Transverse colon (tissue), 3 donors: Measurements from ENCODE around the gene CD22.

ENCODE experiments used
- CTCF ChIP-seq, 5 experiments: fragments of 200-600 bp in 3 of 5; fragments of 450-650 bp in 2 of 5; sonication (generic) in 3 of 5; IDR thresholded peaks; 1 replicate in 2 of 5; 2 replicates in 3 of 5; pipeline ENCODE4 v1.5.1; 2016 to 2017; ENCODE audit warnings: antibody characterized with exemption in 5 of 5, inconsistent platforms in 3 of 5, mild to moderate bottlenecking in 2 of 5, moderate library complexity in 1 of 5
- EP300 ChIP-seq: sonication (generic); formaldehyde crosslinking; IDR thresholded peaks from one replicate; pipeline ENCODE4 v1.6.1; 2017; ENCODE audit warnings: antibody characterized with exemption, low read depth
- POLR2A ChIP-seq: fragments of 450-650 bp; IDR thresholded peaks from one replicate; pipeline ENCODE4 v1.6.1; 2016; ENCODE audit warnings: antibody characterized with exemption, mild to moderate bottlenecking, moderate library complexity

- TF ChIP-seq CTCF (IDR thresholded peaks at IDR 0.05): no peak
- no peak for TF ChIP-seq POLR2A
- no peak for TF ChIP-seq EP300
Measured at GRCh38 chr19:35300339-35300649, 28.7 kb upstream of the CD22 start.
